Measurements from ENCODE around the gene AHCYL2.
"Not testable (repeated sequence)": the region's sequence is repeated elsewhere in the genome, so short reads cannot be mapped to it uniquely, and the experiment has no call there.

The AHCYL2 gene

GRCh38 chr7:129295015-129295423 is 70.2 kb downstream of the AHCYL2 start:
- no peak for DNase-seq

- peak; percentile 16 for DNase-seq
Measured at GRCh38 chr7:129298268-129298893, 73.6 kb downstream of the AHCYL2 start.

GRCh38 chr7:129299889-129300288 is 75.1 kb downstream of the AHCYL2 start:
- no peak for DNase-seq

GRCh38 chr7:129300299-129300698 is 75.5 kb downstream of the AHCYL2 start:
- DNase-seq: not testable (repeated sequence)

GRCh38 chr7:129307592-129307991 is 82.8 kb downstream of the AHCYL2 start:
- no peak for DNase-seq

- DNase-seq: no peak
Measured at GRCh38 chr7:129308047-129308446, 83.2 kb downstream of the AHCYL2 start.

GRCh38 chr7:129311429-129311828 is 86.6 kb downstream of the AHCYL2 start:
- no peak for DNase-seq

- no peak for DNase-seq
Measured at GRCh38 chr7:129313282-129313681, 88.5 kb downstream of the AHCYL2 start.

- no peak for DNase-seq
Measured at GRCh38 chr7:129315960-129316359, 91.1 kb downstream of the AHCYL2 start.

GRCh38 chr7:129317450-129317849 is 92.6 kb downstream of the AHCYL2 start:
- no peak for DNase-seq

GRCh38 chr7:129327076-129327475 is 102.2 kb downstream of the AHCYL2 start:
- no peak for DNase-seq

- no peak for DNase-seq
Measured at GRCh38 chr7:129332254-129333035, 107.6 kb downstream of the AHCYL2 start.

- no peak for DNase-seq
Measured at GRCh38 chr7:129334473-129334872, 109.6 kb downstream of the AHCYL2 start.

- no peak for DNase-seq
Measured at GRCh38 chr7:129338450-129338849, 113.6 kb downstream of the AHCYL2 start.

- DNase-seq: no peak
Measured at GRCh38 chr7:129341212-129341611, 116.4 kb downstream of the AHCYL2 start.

- DNase-seq: no peak
Measured at GRCh38 chr7:129341816-129342806, 117.3 kb downstream of the AHCYL2 start.

GRCh38 chr7:129343099-129343700 is 118.4 kb downstream of the AHCYL2 start:
- no peak for DNase-seq

- no peak for DNase-seq
Measured at GRCh38 chr7:129347330-129347729, 122.5 kb downstream of the AHCYL2 start.

GRCh38 chr7:129348023-129348740 is 123.4 kb downstream of the AHCYL2 start:
- no peak for DNase-seq

- no peak for DNase-seq
Measured at GRCh38 chr7:129351320-129351719, 126.5 kb downstream of the AHCYL2 start.

GRCh38 chr7:129353104-129353503 is 128.3 kb downstream of the AHCYL2 start:
- DNase-seq: not testable (repeated sequence)

All from CD4-positive, alpha-beta T cell treated with Interferon gamma for 1 hour (primary cell).